BJ (cell line): Measurements from ENCODE around the gene DOHH. TPM values are rescaled to one million over a fixed set of nuclear protein-coding genes. Genes with fewer than 3 reads are reported as not detected.
"Not testable (repeated sequence)": the region's sequence is repeated elsewhere in the genome, so short reads cannot be mapped to it uniquely, and the experiment has no call there.

Experiments
- CTCF ChIA-PET: fragments of 350-600 bp; formaldehyde crosslinking; extraction: SDS; loops from one replicate; lab custom pipeline; 2021; ENCODE audit warnings: antibody characterized with exemption, inconsistent platforms; lab: Yijun Ruan, JAX
- POLR2A ChIA-PET: fragments of 300-600 bp; sonication (Branson Sonifier 250); formaldehyde crosslinking; extraction: SDS; loops from one replicate; lab custom pipeline; 2021; ENCODE audit warnings: antibody characterized with exemption; lab: Charles Lee
- DNase-seq: peaks from one replicate; pipeline ENCODE4 v3.0.0-alpha.2; 2011; ENCODE audit warnings: low read depth
- H3K27me3 ChIP-seq: 2 replicates; pipeline ENCODE4 v1.6.0; 2011; ENCODE audit warnings: low read length; ENCODE audit not compliant: control insufficient read depth, insufficient read depth
- H3K36me3 ChIP-seq: 2 replicates; pipeline ENCODE4 v1.5.1; 2011; ENCODE audit warnings: low read length; ENCODE audit not compliant: control insufficient read depth, insufficient read depth
- H3K4me3 ChIP-seq: 2 replicates; pipeline ENCODE4 v1.5.1; 2011; ENCODE audit warnings: low read depth, mild to moderate bottlenecking, control low read depth, low read length
- CTCF ChIP-seq: IDR thresholded peaks from 2 replicates; pipeline ENCODE4 v1.5.1; 2011; ENCODE audit warnings: low read depth, mild to moderate bottlenecking, control low read depth, inconsistent platforms, low read length, moderate library complexity; ENCODE audit not compliant: insufficient read depth
- polyA plus RNA-seq: library from polyadenylated mRNA; depleted of rRNA; stranded (reverse); fragments of >200 nt; gene quantifications from 2 replicates; pipeline ENCODE4 v1.2.3, GENCODE V29; 2011

DOHH gene
- polyA plus RNA-seq, 1 experiment = 8.3 TPM

- DNase-seq = no peak
- Histone ChIP-seq H3K36me3 (peaks cover 43% of the 10 kb centered on the region), H3K4me3 (no peak overlapping the region), H3K27me3 (no peaks in the 10 kb centered on the region)
- ChIA-PET POLR2A (no interaction called here), CTCF (no interaction called here)
- TF ChIP-seq CTCF = no peak
Observed at GRCh38 chr19:3452171-3452941, 48.1 kb downstream of the DOHH start.

- Histone ChIP-seq H3K36me3 (peaks cover 39% of the 10 kb centered on the region), H3K4me3 (no peak overlapping the region), H3K27me3 (no peaks in the 10 kb centered on the region)
- ChIA-PET CTCF (interaction anchor here (1.5 kb wide), 1 partner anchor 21 kb away, joined by 4 read pairs; no protein-coding TSS in a partner anchor), POLR2A (no interaction called here)
- DNase-seq = no peak
- TF ChIP-seq CTCF = no peak
Observed at GRCh38 chr19:3451451-3451866, 49.0 kb downstream of the DOHH start.

GRCh38 chr19:3450796-3451411 is 49.6 kb downstream of the DOHH start:
- ChIA-PET POLR2A (no interaction called here), CTCF (interaction anchor here (1.5 kb wide), 1 partner anchor 22 kb away, joined by 4 read pairs; no protein-coding TSS in a partner anchor)
- peak; percentile 100 for DNase-seq
- H3K27me3 ChIP-seq = no peaks in the 10 kb centered on the region
- H3K4me3 ChIP-seq = no peak overlapping the region
- TF ChIP-seq CTCF = no peak
- peaks cover 40% of the 10 kb centered on the region for H3K36me3 ChIP-seq

GRCh38 chr19:3448616-3449334 is 51.7 kb downstream of the DOHH start:
- no peak for TF ChIP-seq CTCF
- H3K36me3 ChIP-seq = peaks cover 44% of the 10 kb centered on the region
- CTCF ChIA-PET = no interaction called here
- H3K27me3 ChIP-seq = no peaks in the 10 kb centered on the region
- POLR2A ChIA-PET = no interaction called here
- DNase-seq = no peak
- H3K4me3 ChIP-seq = no peak overlapping the region

- H3K27me3 ChIP-seq, POLR2A ChIA-PET, DNase-seq, H3K4me3 ChIP-seq: not testable (repeated sequence)
- H3K36me3 ChIP-seq = peaks cover 34% of the 10 kb centered on the region
- CTCF ChIA-PET = interaction anchor here (2.3 kb wide), 1 partner anchor 17 kb away, joined by 6 read pairs; no protein-coding TSS in a partner anchor
Observed at GRCh38 chr19:3446657-3447056, 53.8 kb downstream of the DOHH start.
